GM21367 (cell line): ENCODE results near the gene SHISA9.

Experiments
- ATAC-seq: cut with Tn5 transposase; IDR thresholded peaks from one replicate; pipeline ENCODE4 v1.9.1; 2021; ENCODE audit not compliant: unreplicated experiment

SHISA9 gene

GRCh38 chr16:13157082-13157481 is 255.7 kb downstream of the SHISA9 start:
- no peak for ATAC-seq

GRCh38 chr16:13158427-13158826 is 257.0 kb downstream of the SHISA9 start:
- ATAC-seq = no peak

- no peak for ATAC-seq
These were observed 263.6 kb downstream of the SHISA9 start for GRCh38 chr16:13165024-13165423.

GRCh38 chr16:13168091-13168572 is 266.7 kb downstream of the SHISA9 start:
- ATAC-seq = no peak

- ATAC-seq = no peak
These were observed 269.9 kb downstream of the SHISA9 start for GRCh38 chr16:13171313-13171712.

GRCh38 chr16:13176711-13177110 is 275.3 kb downstream of the SHISA9 start:
- ATAC-seq = no peak

GRCh38 chr16:13178318-13178717 is 276.9 kb downstream of the SHISA9 start:
- ATAC-seq = no peak

GRCh38 chr16:13181432-13181831 is 280.0 kb downstream of the SHISA9 start:
- ATAC-seq = no peak

GRCh38 chr16:13186813-13187212 is 285.4 kb downstream of the SHISA9 start:
- ATAC-seq = no peak

GRCh38 chr16:13189250-13189649 is 287.9 kb downstream of the SHISA9 start:
- no peak for ATAC-seq

- ATAC-seq = no peak
These were observed 292.3 kb downstream of the SHISA9 start for GRCh38 chr16:13193721-13194120.

- no peak for ATAC-seq
These were observed 293.4 kb downstream of the SHISA9 start for GRCh38 chr16:13194766-13195165.

GRCh38 chr16:13203725-13204124 is 302.3 kb downstream of the SHISA9 start:
- no peak for ATAC-seq

- ATAC-seq = no peak
These were observed 304.0 kb downstream of the SHISA9 start for GRCh38 chr16:13205352-13205751.

GRCh38 chr16:13206606-13207005 is 305.2 kb downstream of the SHISA9 start:
- no peak for ATAC-seq

GRCh38 chr16:13207151-13207550 is 305.8 kb downstream of the SHISA9 start:
- no peak for ATAC-seq

GRCh38 chr16:13223666-13224065 is 322.3 kb downstream of the SHISA9 start:
- no peak for ATAC-seq

- ATAC-seq = no peak
These were observed 327.6 kb downstream of the SHISA9 start for GRCh38 chr16:13229039-13229438.

- ATAC-seq = no peak
These were observed 330.0 kb downstream of the SHISA9 start for GRCh38 chr16:13231365-13231764.

GRCh38 chr16:13234999-13235398 is 333.6 kb downstream of the SHISA9 start:
- no peak for ATAC-seq

GRCh38 chr16:13236308-13236707 is 334.9 kb downstream of the SHISA9 start:
- ATAC-seq = no peak

- ATAC-seq = no peak
These were observed 336.8 kb downstream of the SHISA9 start for GRCh38 chr16:13238182-13238581.

- no peak for ATAC-seq
These were observed 340.8 kb downstream of the SHISA9 start for GRCh38 chr16:13242201-13242600.

GRCh38 chr16:13244770-13245169 is 343.4 kb downstream of the SHISA9 start:
- ATAC-seq = no peak
